HG03575 (cell line): ENCODE measurements around the gene TSPEAR.
"Not testable (repeated sequence)": the region's sequence is repeated elsewhere in the genome, so short reads cannot be mapped to it uniquely, and the experiment has no call there.

Experiments
- ATAC-seq: cut with Tn5 transposase; IDR thresholded peaks from one replicate; pipeline ENCODE4 v1.9.1; 2021; ENCODE audit not compliant: unreplicated experiment, insufficient number of reproducible peaks, low FRiP score; ENCODE audit errors: extremely low read depth

Gene TSPEAR

DNA sequence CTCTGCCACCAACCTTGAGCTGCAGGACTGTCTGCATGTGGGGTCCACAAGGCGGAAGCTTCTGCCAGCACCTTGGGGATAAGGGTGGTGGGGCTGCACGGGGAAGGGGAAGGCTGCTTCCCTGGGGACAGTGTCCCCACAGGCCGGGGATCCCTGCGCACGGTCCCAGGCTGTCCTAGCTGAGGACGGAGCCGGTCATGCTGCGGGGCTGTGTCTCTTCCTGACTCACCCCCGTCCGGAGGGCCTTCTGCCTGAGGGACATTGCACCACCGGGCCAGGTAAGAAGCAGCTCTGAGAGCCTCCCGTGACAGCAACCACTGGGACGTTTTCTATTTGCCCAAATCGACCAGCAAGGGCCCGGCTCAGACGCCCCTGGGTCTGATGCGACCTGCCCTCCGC lies 201.3 kb downstream of the TSPEAR start:
- ATAC-seq, result no peak

DNA sequence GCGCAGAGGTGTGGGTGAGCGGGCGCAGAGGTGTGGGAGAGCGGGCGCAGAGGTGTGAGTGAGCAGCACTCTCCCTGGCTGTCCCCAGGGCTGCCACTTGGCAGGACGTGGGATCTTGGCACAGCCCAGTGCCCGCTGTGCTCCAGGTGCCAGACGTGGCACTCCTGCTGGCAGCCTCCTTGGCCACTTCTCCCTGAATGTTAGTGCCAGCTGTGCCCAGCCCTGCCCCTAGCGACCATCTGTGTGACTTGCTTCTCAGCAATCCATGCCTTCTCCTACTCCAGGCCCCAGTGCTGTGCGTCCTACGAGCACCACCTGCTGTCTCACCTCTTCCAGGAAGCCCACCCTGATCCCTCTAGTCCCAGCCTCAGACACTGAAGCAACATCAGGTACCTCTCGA lies 201.8 kb downstream of the TSPEAR start:
- no peak for ATAC-seq

DNA sequence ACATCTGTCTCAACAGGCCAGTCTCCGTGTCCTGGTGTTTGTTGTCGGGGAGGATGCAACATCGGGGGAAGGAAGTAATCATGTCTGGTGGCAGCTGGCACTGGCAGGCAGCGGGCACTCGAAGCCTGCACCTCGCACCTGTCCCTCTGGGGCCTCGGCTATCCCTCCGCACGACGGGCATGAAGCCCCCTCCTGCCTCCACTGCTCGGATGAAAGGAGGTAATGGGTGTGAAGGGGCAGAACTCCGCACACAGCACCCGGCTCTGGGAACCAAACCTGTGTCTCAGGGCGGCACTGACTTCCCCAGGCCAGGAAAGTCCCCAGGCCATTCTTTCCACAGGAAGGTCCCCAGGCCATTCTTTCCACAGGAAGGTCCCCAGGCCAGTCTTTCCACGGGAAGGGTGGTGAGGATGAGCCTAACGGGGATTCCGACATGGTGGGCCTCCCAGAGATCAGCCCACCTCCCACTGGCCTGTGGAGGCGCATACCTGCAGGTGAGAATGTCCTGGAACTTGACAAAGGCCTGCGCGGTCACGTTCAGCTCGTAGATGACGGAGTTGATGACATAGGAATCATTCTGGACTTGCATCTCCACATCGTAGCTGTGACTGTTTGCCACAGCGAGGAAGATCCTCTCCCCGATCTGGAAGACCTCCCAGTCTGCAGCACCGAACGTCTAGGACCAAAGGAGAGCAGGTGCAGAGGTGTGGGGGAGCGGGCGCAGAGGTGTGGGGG lies 202.5 kb downstream of the TSPEAR start:
- no peak for ATAC-seq

DNA sequence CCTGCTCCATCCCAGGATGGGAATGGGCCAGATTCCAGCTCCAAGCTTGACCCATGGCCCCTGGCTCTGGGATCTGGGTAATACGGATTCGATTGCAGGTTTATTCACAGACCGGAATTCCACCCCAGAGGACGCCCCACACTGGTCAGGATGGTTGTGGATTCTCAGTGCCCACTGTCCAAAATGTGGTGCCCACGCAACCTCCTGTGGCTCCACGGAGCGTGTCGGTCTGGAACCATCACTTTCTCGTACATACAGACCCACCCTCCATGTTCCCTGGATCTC lies 203.0 kb downstream of the TSPEAR start:
- no peak for ATAC-seq

DNA sequence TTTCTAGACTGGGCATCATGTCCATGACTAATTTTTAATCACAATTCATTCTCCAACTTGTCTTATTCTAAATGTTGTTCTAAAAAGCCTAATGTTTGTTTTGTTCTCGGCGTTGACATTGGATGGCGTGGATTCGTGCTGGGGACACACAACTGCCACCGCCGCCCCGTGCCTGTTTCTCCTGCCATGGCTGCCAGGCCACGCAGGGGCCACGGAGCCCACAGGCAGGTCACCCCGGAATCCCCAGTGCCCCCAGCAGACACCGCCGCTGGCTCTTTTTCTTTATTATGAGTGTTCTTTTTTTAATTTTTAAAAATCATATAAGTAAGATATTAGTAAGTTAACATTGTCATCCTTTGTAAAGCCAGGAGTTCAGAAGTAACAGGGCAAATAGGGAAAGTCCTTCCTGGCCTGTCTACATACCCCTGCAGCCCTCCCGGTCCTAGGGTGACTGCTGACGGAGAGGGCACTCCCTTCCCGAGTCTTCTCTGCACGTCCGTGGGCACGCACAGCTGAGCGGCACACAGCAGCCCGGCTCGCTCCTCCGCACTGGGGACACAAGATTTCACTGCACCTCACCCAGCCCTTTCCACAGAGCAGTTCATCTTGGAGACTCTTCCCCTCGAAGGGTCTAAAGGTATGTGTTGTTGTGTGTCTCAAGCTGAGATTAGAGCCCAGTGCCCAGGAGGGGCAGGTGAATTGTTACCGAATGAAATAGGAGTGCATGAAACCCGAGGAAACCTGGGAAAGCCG lies 203.5 kb downstream of the TSPEAR start:
- ATAC-seq, result no peak

DNA sequence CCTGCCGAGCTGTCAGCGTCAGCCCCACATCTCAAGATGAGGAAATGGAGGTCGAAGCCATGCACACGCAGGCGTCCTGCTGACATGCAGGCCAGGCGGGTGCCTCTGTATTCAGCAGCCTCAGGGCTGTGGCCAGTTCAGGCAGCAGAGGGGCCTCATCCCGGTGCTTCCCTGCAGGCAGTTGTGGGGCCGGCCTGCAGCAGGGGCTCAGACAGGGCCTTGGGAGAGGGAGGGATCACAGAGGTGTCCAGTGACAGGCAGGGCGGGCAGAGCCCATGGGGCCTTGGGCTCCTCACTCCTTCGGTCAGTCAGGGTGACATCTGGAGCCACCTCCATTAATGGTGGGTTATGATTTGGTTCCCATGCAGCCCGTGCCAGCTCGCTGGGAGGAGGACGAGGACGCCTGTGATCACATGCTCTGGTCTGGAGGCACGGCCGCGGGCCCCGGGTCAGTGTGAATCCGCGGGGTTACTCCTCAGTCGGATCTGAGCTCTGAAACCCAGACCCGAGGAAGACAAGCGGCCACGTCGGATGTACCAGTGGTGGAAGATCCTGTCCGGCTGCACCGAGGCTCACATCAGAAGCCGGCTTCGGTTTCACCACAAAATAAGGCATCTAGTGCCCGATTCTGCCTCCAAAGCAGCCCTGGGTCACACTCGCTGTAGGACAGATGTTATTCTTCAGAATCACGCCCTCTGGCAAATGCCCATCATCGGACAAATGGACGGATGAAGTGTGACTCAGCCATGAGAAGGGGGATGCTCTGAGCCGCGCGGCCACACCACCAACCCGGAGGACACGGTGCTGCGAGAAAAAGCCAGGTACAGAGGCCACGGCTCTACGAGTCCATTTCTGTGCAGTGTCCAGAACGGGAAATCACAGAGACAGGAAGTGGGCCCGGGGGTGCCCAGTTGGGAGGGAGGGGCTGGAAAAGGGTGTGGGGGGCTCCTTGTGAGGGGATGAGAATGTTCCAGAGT lies 204.8 kb downstream of the TSPEAR start:
- no peak for ATAC-seq

DNA sequence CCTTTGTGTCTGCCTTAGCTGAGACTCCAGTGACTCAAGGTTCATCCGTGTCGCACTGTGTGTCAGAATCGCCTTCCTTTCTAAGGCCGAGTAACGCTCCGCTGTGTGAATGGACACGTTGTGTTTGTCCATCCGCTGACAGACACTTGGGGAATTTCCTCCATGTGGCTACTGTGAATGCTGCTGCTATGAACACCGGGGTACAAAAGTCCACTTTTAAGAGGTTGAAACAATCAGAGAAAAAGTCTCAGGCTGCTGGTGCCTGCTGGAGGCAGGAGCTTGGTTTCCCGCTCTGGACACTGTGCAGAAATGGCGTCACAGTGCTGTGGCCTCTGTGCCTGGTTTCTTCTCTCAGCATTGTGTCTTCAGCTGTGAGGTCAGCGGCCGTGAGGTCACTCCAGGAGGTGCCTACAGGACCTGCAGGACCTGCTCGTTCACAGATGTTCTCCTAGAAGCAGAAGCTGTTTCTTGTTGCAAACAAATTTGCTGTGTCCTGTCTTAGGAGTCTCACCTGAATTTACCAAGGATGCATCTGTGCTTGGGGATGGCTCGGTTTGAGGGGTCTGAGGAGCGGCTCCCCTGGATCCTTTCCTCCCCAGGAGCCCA lies 205.6 kb downstream of the TSPEAR start:
- ATAC-seq, result no peak

DNA sequence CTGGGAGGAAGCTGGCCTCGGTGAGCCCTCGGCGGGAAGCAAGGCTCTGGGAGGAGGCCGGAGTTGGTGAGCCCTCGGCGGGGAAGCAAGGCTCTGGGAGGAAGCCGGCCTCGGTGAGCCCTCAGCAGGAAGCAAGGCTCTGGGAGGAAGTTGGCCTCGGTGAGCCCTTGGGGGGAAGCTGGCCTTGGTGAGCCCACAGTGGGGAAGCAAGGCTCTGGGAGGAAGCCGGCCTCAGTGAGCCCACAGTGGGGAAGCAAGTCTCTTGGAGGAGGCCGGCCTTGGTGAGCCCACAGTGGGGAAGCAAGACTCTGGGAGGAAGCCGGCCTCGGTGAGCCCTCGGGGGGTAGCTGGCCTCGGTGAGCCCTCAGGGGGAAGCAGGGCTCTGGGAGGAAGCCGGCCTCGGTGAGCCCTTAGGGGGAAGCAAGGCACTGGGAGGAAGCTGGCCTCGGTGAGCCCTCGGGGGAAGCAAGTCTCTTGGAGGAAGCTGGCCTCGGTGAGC lies 207.4 kb downstream of the TSPEAR start:
- ATAC-seq, result no peak

DNA sequence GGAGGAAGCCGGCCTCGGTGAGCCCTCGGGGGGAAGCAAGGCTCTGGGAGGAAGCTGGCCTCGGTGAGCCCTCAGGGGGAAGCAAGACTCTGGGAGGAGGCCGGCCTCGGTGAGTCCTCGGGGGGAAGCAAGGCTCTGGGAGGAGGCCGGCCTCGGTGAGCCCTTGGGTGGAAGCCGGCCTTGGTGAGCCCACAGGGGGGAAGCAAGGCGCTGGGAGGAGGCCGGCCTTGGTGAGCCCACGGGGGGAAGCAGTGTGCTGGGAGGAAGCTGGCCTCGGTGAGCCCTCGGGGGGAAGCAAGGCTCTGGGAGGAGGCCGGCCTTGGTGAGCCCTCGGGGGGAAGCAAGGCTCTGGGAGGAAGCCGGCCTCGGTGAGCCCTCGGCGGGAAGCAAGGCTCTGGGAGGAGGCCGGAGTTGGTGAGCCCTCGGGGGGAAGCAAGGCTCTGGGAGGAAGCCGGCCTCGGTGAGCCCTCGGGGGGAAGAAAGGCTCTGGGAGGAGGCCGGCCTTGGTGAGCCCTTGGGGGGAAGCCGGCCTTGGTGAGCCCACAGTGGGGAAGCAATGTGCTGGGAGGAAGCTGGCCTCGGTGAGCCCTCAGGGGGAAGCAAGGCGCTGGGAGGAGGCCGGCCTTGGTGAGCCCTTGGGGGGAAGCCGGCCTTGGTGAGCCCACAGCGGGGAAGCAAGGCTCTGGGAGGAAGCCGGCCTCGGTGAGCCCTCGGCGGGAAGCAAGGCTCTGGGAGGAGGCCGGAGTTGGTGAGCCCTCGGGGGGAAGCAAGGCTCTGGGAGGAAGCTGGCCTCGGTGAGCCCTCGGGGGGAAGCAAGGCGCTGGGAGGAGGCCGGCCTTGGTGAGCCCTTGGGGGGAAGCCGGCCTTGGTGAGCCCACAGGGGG lies 208.1 kb downstream of the TSPEAR start:
- ATAC-seq, result not testable (repeated sequence)

DNA sequence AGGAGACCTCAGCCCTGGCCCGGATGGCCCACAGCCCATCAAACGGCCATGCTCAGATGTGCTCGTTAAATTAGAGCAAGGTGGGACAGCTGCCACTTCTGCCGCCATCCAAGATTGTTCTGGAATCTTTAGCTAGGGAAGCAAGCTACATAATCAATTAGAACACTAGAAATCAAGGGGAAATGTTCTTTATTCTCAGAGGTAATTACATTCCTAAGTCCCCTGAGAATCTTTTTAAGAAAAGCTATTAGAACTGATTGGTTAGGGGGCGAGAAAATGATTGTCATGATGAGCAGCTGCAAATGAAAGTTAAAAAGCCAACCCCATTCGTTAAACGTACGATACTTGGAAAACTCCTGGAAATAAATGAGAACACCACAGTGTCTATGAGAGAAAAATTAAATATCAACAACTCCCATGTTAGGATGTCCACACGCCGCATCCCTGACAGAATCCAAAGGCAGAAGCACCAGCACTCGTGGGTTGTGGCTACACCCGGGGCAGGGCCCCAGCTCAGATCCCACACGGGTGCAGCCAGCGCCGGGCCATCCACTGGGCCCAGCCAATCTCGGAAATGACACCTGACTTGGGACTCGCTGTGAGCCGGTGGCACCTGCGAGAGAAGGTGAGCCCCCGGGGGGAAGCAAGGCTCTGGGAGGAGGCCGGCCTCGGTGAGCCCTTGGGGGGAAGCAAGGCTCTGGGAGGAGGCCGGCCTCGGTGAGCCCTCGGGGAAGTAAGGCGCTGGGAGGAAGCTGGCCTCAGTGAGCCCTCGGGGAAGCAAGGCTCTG lies 209.0 kb downstream of the TSPEAR start:
- ATAC-seq, result no peak

DNA sequence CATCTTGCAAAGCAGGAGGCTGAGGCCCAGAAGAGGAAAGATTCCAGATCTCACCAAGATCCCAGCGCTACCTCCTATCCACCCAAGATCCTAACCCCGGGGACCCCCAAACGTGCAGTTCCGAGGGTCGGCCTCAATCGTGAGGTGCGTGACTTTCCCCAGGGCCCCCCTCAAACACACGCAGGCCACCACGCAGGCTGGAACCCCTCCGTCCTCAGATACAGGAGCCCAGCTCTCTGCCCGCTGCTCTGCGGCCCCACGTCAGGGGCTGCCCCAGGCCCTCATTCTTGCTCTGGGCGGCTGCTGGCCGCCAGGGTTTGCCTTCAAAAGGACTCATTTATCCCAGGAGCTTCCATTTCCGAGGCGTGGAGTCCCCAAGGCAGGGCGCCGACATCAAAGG lies 211.3 kb downstream of the TSPEAR start:
- no peak for ATAC-seq

DNA sequence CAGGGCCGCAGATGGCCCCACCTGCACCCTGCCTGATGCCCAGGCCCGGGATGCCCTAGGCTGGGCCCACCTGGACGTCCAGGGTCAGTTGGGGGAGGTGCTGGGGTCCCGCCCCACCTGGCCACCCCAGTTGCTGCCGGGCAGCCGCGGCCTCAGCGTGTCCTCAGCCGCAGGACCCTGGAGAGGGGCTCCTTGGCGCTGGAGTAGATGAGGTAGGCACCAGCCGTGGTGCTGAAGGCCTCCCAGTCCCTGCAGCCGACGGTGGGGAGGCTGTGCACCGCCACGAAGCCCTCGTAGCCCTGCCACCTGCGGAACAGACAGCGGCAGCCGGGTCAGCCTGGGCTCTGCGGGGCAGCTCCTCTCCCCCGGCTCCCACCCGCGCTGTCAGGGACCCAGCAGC lies 211.7 kb downstream of the TSPEAR start:
- no peak for ATAC-seq

DNA sequence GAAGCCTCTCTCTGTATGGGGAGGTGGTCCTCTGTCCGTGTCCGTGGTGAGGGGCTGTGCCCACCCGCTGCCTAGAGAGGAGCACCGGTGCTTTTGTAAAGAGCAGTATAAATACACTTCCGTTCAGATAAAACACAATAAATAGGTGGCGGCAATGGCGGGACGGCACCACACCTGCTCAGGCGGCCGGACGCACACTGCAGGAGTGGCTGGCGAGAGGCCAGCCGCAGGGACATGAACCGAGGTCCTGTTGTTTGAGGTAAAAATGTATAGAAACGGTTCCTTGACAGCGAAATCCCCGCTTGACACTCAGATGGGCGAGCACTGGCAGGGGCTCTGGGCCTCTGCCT lies 212.2 kb downstream of the TSPEAR start:
- no peak for ATAC-seq

DNA sequence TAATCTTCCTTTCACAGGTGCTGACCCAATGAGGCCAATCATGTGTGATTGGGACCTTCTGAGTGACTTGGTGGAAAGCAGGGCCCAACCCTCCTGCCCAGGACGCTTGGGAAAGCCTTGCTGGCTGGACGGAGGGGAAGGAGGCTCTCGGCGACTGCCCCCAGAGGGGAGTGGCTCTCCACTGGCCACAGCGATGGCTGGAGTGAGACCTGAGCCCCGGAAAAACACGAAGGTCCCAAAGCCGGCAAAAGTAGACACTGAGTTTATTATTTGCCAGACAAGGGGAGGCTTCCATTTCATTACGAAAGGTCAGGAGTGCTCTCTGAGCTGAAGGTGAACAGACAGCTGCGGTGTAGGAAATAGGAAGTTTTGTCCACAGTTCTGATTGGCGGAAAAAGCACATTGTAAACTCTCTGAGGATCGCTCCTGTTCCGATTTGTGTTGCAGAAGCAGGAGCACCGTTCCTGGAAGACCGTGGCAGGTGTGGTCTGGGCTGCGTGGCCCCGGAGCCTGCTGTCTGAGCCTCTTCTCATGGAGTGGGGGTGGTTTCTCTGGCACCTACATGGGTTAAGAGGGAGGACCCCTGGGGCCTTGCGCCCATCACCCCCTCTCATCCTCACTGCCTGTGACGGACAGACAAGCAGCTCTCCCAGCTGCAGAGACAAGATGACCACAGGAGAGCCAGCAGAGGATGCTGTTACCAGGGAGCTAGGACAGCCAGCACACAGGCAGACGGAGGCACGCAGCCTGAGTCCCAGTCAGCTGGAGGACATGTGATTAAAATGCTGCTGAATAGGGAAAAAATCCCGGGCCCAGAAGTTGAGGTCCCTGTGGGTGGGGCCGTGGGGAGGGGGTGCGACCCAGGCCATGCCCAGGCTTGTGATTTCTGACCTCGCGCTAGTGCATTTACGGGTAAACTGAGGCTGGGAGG lies 212.8 kb downstream of the TSPEAR start:
- ATAC-seq, result no peak

DNA sequence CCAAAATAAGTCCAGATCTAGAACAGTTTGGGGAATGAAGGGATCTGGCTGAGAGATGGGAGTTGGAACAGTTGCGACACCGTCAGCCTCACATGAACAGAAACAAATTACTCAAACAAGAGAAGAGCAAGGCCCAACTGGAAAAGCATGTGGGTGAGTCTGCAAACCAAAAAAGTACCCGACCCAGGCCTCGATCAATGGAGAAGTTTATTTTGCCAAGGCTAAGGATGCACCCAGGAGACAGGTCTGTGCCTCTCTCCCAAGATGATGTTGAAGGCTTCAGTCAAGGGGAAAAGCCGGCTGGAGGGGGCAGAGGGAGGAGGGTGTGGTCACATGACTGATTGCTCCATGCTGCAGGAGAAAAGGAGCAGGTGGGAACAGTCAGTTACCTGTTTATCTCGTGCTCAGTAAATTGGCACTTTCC lies 213.7 kb downstream of the TSPEAR start:
- ATAC-seq, result no peak
